Erythroblast (primary cell): Measurements from ENCODE around the gene AP5Z1.

ENCODE experiments used
- DNase-seq, 2 experiments: peaks; one replicate each; lab custom pipeline; 2025; lab: John Stamatoyannopoulos, UW
- GATA1 ChIP-seq: IDR thresholded peaks from 2 replicates; pipeline ENCODE4 v1.6.1; 2011; ENCODE audit warnings: low read depth, mild to moderate bottlenecking, control low read depth, low read length, moderate library complexity
- POLR2A ChIP-seq: IDR thresholded peaks from 2 replicates; pipeline ENCODE4 v1.6.1; 2011; ENCODE audit warnings: mild to moderate bottlenecking, low read length

The AP5Z1 gene

GRCh38 chr7:4739528-4739992 is 35.9 kb upstream of the AP5Z1 start:
- DNase-seq, result no peak
- no peak for TF ChIP-seq POLR2A
- no peak for TF ChIP-seq GATA1

GRCh38 chr7:4740796-4741195 is 34.6 kb upstream of the AP5Z1 start:
- no peak for DNase-seq
- TF ChIP-seq GATA1 (no peak), POLR2A (no peak)

DNA sequence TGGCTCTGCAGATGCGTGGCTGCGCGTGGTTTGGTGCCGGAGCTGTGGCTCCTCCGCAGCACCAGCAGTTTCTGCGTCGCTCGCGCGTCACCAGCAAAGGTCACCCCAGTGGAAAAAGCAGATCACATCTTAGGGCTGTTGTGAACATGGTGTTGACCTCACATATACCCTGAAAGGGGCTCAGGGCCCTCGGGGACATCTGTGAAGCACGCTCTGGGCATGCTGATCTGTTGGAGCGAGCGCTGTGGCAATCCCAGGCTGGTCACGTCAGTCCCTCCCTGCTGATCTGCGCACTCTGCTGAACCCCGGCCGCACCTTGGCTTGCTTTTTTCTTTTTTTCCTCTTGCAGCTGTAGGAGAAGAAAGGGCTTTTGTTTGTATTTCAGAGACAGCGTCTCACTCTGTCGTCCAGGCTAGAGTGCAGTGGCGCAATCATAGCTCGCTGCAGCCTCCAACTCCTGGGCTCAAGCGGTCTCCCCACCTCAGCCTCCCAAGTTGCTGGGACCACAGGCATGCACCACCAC is 33.3 kb upstream of the AP5Z1 start:
- no peak for DNase-seq
- no peak for TF ChIP-seq POLR2A

DNA sequence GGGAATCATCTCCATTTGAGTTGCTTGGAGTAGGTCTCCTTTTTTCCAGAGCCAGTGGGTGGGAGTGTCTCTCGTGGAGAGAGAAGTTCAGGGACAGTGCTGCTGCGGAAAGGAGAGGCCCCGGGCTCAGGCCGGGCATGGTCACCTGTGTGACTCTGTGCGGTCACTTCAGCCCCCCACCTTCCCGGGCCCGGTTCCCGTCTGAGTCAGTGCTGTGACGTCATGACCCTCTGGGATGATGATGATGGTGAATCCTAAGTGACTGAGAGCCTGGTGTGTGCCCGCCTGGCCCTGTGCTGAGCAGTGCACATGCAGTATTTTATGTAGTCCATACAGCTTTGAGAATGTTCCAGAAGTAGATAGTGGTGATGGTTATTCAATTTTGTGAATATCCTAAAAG is 32.6 kb upstream of the AP5Z1 start:
- no peak for TF ChIP-seq GATA1
- no peak for TF ChIP-seq POLR2A

GRCh38 chr7:4744391-4745264 is 30.8 kb upstream of the AP5Z1 start:
- peak; percentile 91 to 94 for DNase-seq
- no peak for TF ChIP-seq POLR2A
- no peak for TF ChIP-seq GATA1

More for the DNA sequence above, 32.6 kb upstream of the AP5Z1 start:
- no peak for DNase-seq

DNA sequence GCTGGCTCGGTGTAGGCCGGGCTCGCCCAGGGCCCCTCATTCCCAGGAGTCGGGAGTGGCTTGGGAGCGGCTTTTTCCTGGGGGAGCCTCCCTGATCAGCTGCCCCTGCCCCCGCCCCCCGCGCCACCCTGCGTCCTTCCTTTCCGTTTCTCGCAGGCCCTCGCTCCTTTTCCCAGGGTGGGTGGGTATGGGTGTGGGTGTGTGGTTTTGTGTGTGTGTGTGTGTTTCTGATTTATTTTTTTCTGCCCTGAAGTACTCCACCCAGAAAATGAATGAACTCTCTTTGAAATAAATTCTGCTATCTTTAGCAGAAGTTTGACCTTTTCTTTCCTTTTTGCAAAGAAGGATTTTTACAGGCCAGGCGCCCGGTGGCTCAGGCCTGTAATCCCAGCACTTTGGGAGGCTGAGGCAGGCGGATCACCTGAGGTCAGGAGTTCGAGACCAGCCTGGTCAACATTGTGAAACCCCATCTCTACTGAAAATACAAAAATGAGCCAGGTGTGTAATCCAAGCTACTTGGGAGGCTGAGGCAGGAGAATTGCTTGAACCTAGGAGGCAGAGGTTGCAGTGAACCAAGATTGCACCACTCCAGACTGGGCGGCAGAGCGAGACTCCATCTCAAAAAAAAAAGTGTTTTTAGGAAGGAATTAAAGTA is 30.0 kb upstream of the AP5Z1 start:
- no peak for TF ChIP-seq POLR2A
- no peak for TF ChIP-seq GATA1
- no peak for DNase-seq

DNA sequence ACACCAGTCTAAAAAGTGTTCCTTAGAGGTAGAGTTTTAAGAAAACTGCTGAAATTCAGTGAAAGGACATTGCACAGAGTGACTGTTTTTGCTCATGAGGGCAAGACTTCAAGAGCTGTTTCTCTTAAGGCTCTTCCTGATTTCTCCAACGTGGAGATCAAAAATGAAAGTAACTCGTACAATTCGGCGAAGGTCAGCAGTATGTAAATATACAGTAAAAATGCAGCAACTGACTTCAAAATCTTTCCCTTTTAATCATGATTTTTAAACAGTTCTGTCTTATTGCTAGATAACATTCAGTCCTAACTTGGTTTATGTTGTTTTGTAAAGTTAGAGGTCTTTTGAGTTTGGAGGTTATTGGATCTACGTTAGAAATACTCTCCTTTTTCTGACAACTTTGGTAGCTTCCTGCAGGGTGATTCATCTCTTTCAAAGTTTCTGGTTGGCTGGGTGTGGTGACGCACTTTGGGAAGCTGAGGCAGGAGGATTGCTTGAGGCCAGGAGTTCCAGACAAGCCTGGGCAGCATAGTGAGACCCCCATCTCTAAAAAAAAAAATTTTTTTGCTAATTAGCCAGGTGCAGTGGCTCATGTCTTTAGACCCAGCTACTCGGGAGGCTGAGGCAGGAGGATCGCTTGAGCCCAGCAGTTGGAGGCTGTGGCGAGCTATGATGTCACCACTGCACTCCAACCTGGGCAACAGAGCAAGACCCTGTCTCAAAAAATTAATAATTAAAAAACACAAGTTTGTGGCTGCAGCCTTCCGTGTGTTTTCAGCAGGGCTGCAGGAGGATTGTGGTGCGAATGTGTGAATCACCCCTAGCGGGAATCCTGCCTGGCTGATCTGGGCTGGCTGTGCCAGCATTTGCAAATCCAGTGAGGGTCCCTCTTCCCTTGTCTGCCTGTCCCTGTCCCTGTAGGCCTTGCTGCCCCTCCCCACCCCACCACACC is 29.2 kb upstream of the AP5Z1 start:
- no peak for TF ChIP-seq POLR2A
- TF ChIP-seq GATA1, result no peak
- DNase-seq, result peak; percentile 25 to 56

DNA sequence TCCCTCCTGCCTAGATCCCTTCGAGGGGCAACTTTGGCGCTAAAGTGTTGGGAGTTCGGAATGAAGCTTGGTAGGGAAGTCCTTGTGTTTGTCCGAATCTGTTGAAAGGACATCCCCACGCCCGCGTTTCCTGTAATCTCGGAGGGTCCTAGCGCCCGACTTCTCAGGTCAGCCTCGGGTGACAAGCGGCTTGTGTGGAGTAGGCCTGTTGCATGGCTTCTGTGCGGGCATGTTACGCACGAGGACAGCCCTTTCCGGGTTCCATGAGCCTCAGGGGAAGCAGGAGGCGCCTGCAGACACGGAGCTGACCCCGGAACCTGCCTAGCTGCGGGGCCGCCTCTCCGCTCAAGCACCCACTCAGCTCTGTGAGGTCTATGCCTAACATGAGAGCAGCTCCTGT is 28.4 kb upstream of the AP5Z1 start:
- no peak for TF ChIP-seq GATA1
- TF ChIP-seq POLR2A, result no peak
- DNase-seq, result no peak

DNA sequence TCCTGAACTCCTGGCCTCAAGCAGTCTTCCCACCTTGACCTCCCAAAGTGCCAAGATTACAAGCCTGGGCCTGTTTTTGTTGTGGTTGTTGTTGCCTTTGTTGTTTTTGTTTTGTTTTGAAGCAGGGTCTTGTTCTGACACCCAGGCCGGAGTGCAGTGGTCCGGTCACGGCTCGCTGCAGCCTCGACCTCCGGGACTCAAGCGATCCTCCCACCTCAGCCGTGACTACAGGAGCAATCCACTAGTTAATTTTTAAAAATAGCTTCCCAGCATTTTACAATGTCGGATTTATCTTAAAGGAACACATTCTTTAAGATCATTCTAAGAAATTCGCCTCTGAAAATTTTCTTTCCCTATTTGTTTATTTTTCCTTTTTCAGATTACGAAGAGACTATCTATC is 27.7 kb upstream of the AP5Z1 start:
- DNase-seq, result no peak
- TF ChIP-seq GATA1 (no peak), POLR2A (no peak)

- TF ChIP-seq GATA1 (no peak), POLR2A (no peak)
- DNase-seq, result no peak
These were observed 27.2 kb upstream of the AP5Z1 start for GRCh38 chr7:4748231-4748681.

GRCh38 chr7:4749363-4749762 is 26.1 kb upstream of the AP5Z1 start:
- DNase-seq, result no peak
- no peak for TF ChIP-seq POLR2A
- TF ChIP-seq GATA1, result no peak

- TF ChIP-seq GATA1 (no peak), POLR2A (no peak)
- DNase-seq, result no peak
These were observed 25.6 kb upstream of the AP5Z1 start for GRCh38 chr7:4749798-4750197.

DNA sequence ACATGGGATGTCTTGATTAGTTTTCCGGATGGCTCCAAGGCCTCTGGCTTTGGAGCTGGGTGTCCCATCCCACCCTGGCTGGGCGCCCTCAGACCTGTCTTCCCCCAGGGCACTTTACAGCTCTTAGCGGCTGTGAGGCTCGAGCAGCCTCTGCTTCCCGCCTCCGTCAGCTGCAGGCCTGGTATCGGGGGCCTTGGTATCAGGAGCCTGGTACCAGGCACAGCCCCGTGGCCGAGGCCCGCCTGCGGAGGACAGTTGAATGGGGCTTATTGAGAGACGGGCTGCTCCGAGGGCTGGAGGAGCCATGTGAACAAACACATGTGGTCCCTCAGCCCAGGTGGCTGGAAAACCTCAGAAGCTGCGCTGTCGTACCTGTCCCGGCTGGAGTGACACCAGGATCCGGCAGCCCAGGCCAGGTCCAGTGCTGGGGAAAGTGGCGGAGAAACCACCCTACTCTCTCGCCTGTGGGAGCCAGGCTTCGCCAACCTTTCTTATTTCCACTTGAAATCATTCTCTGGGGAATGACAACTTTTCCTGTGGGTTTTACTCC is 23.9 kb upstream of the AP5Z1 start:
- TF ChIP-seq GATA1 (no peak), POLR2A (no peak)

More for the DNA sequence above, 23.9 kb upstream of the AP5Z1 start:
- no peak for DNase-seq
